K562 (cell line): ENCODE results near the gene BHLHE23. TPM values are rescaled to one million over a fixed set of nuclear protein-coding genes. Genes with fewer than 3 reads are reported as not detected.
A peak's percentile ranks its signal among the peaks of the same experiment; 100 is the strongest.

Experiments
- ATAC-seq: fragments of 200-7000 bp; cut with Tn5 transposase; 3 replicates; pipeline ENCODE4 v1.9.1; 2020; ENCODE audit warnings: moderate library complexity
- BruUV-seq: library from RNA; stranded (reverse); fragments of 400-500 nt; replicated peaks from 2 replicates; lab custom pipeline; 2021; lab: Mats Ljungman, UMichigan
- CTCF ChIA-PET: fragments of 300-600 bp; formaldehyde crosslinking; extraction: SDS; loops from one replicate; lab custom pipeline; 2021; ENCODE audit warnings: low intra/inter-chr PET ratio; lab: Yijun Ruan, JAX
- POLR2A ChIA-PET: fragments of 300-600, 350-650 bp; sonication (Branson Sonifier 250); formaldehyde crosslinking; extraction: SDS; loops from one replicate; lab custom pipeline; 2021; ENCODE audit warnings: antibody characterized with exemption, inconsistent platforms; lab: Yijun Ruan, JAX
- DNase-seq, 4 experiments: peaks; one replicate each; pipeline versions ENCODE4 v3.0.0 to v3.0.0-alpha.2; 2011 to 2018; ENCODE audit warnings: low spot score in 3 of 4, mixed read lengths in 3 of 4; ENCODE audit errors: extremely low read depth in 1 of 4
- FAIRE-seq: peaks from 2 replicates; lab custom pipeline; 2011; peaks lifted over from hg19 to GRCh38; lab: Jason Lieb, UNC
- H2AFZ ChIP-seq: 2 replicates; pipeline ENCODE4 v1.6.0; 2011; ENCODE audit warnings: low read depth, low read length, control low read depth, inconsistent platforms
- H3K27ac ChIP-seq: fragments of 200-600 bp; 3 replicates; pipeline ENCODE4 v1.8.0; 2011; ENCODE audit warnings: low read depth, mild to moderate bottlenecking, control low read depth, inconsistent platforms, low read length, moderate library complexity, mixed read lengths; ENCODE audit errors: extremely low read depth
- H3K27me3 ChIP-seq, 2 experiments: fragments of 300-600 bp in 1 of 2; 2 replicates in 1 of 2; 3 replicates in 1 of 2; pipeline versions ENCODE4 v1.6.0 to v1.8.0; 2011; ENCODE audit warnings: inconsistent platforms in 2 of 2, low read length in 2 of 2, mild to moderate bottlenecking in 1 of 2, mixed read lengths in 1 of 2, moderate library complexity in 1 of 2; ENCODE audit not compliant: control insufficient read depth in 2 of 2, insufficient read depth in 2 of 2
- H3K36me3 ChIP-seq: fragments of 300-600 bp; 3 replicates; pipeline ENCODE4 v1.8.0; 2011; ENCODE audit warnings: mild to moderate bottlenecking, low read length, inconsistent platforms; ENCODE audit not compliant: control insufficient read depth, insufficient read depth
- H3K4me1 ChIP-seq, 2 experiments: fragments of 200-600 bp in 1 of 2; replicated peaks in 1 of 2; 2 replicates in 1 of 2; 3 replicates in 1 of 2; pipeline versions ENCODE4 v1.5.1 to v1.8.0; 2011; ENCODE audit warnings: inconsistent platforms in 2 of 2, low read length in 2 of 2, mild to moderate bottlenecking in 1 of 2, mixed read lengths in 1 of 2, moderate library complexity in 1 of 2; ENCODE audit not compliant: control insufficient read depth in 2 of 2, insufficient read depth in 2 of 2
- H3K4me2 ChIP-seq: 2 replicates; pipeline ENCODE4 v1.6.1; 2011; ENCODE audit warnings: low read length, control low read depth, inconsistent platforms, mixed read lengths; ENCODE audit not compliant: insufficient read depth
- H3K4me3 ChIP-seq: fragments of 200-600 bp; sonication (generic), shearing (Covaris generic); 2 replicates; pipeline ENCODE4 v1.5.1; 2016; ENCODE audit warnings: control low read depth, inconsistent platforms
- H3K79me2 ChIP-seq: fragments of 200-600 bp; 3 replicates; pipeline ENCODE4 v1.8.0; 2011; ENCODE audit warnings: low read length, inconsistent platforms; ENCODE audit not compliant: control insufficient read depth, insufficient read depth
- H3K9ac ChIP-seq, 2 experiments: 2 replicates each; pipeline versions ENCODE4 v1.6.0 to v1.6.1; 2011; ENCODE audit warnings: low read depth in 2 of 2, low read length in 2 of 2, control low read depth in 1 of 2, inconsistent platforms in 1 of 2, mild to moderate bottlenecking in 1 of 2, mixed read lengths in 1 of 2; ENCODE audit not compliant: insufficient read depth in 1 of 2
- H3K9me1 ChIP-seq: one replicate; pipeline ENCODE4 v1.6.0; 2011; ENCODE audit warnings: inconsistent platforms, mild to moderate bottlenecking, low read length, moderate library complexity; ENCODE audit not compliant: control insufficient read depth, insufficient read depth
- H3K9me3 ChIP-seq: replicated peaks from 2 replicates; pipeline ENCODE4 v1.5.1; 2011; ENCODE audit warnings: low read depth, low read length, inconsistent platforms; ENCODE audit not compliant: control insufficient read depth, insufficient read depth
- H4K20me1 ChIP-seq: replicated peaks from 2 replicates; pipeline ENCODE4 v1.6.1; 2011; ENCODE audit warnings: low read length, inconsistent platforms, mixed read lengths; ENCODE audit not compliant: control insufficient read depth, insufficient read depth
- CREB1 ChIP-seq, 2 experiments: sonication (generic) in 1 of 2; formaldehyde crosslinking in 1 of 2; IDR thresholded peaks; 2 replicates each; pipeline versions ENCODE4 v1.6.1 to v1.8.0; 2012 to 2022; ENCODE audit warnings: inconsistent platforms in 1 of 2, mild to moderate bottlenecking in 1 of 2, missing genetic modification reagents in 1 of 2, moderate library complexity in 1 of 2
- DMBX1 ChIP-seq: fragments of 250-450 bp; sonication (Bioruptor Pico); IDR thresholded peaks from 2 replicates; pipeline ENCODE4 v1.8.0; 2022; ENCODE audit warnings: inconsistent platforms, mild to moderate bottlenecking, moderate library complexity, borderline replicate concordance
- ETS1 ChIP-seq: conservative IDR thresholded peaks from 2 replicates; pipeline ENCODE4 v1.6.1; 2011; ENCODE audit warnings: low read depth, mild to moderate bottlenecking, low read length; ENCODE audit not compliant: control insufficient read depth
- RBM39 ChIP-seq: fragments of 200-400 bp; formaldehyde crosslinking; optimal IDR thresholded peaks from 2 replicates; pipeline ENCODE3; 2018; ENCODE audit warnings: low read depth, low read length
- RNF2 ChIP-seq: sonication (generic); IDR thresholded peaks from 2 replicates; pipeline ENCODE4 v1.6.1; 2016
- TBP ChIP-seq: optimal IDR thresholded peaks from 2 replicates; pipeline ENCODE3; 2011; ENCODE audit warnings: low read depth, low read length, improper control_type of control experiment
- THAP12 ChIP-seq: fragments of 250-450 bp; sonication (Bioruptor Pico); IDR thresholded peaks from 2 replicates; pipeline ENCODE4 v1.9.0; 2021; ENCODE audit warnings: mild to moderate bottlenecking, inconsistent platforms
- THAP7 ChIP-seq: fragments of 250-450 bp; sonication (Bioruptor Pico); IDR thresholded peaks from 2 replicates; pipeline ENCODE4 v1.5.0; 2021
- ZFP91 ChIP-seq: sonication (generic); formaldehyde crosslinking; IDR thresholded peaks from 2 replicates; pipeline ENCODE4 v1.8.0; 2022; ENCODE audit warnings: mild to moderate bottlenecking, missing genetic modification reagents
- ZNF212 ChIP-seq: fragments of 450-650 bp; formaldehyde crosslinking; IDR thresholded peaks from 2 replicates; pipeline ENCODE4 v1.4.0; 2020; ENCODE audit warnings: mild to moderate bottlenecking
- ZNF639 ChIP-seq, 2 experiments: fragments of 200-800 bp in 1 of 2; sonication (Bioruptor generic) in 1 of 2; sonication (generic) in 1 of 2; formaldehyde crosslinking in 1 of 2; IDR thresholded peaks in 1 of 2; conservative IDR thresholded peaks in 1 of 2; 2 replicates each; pipeline versions ENCODE4 v1.5.0 to v1.6.1; 2016 to 2020; ENCODE audit warnings: missing compliant biosample characterization in 1 of 2, missing genetic modification characterization in 1 of 2, missing genetic modification reagents in 1 of 2
- ZNF830 ChIP-seq: fragments of 250-450 bp; sonication (Bioruptor Pico); IDR thresholded peaks from 2 replicates; pipeline ENCODE4 v1.5.0; 2021; ENCODE audit warnings: mild to moderate bottlenecking
- WGBS: fragments of 100-300 bp; shearing (Covaris generic); methylation state at CpG from one replicate; pipeline ENCODE4 v1.1.6; 2016; ENCODE audit warnings: low coverage, mixed read lengths; ENCODE audit not compliant: insufficient coverage; ENCODE audit errors: missing lambda C conversion rate; 5-methylcytosine and 5-hydroxymethylcytosine counted together
- in situ Hi-C: fragments of 300-500 bp; cut with MboI; formaldehyde crosslinking; loops from 4 replicates; pipeline ENCODE4 v1.15.0; 2018; ENCODE audit warnings: inconsistent platforms, mixed read lengths
- intact Hi-C: fragments of 100-400 bp; cut with micrococcal nuclease; formaldehyde crosslinking; loops from 2 replicates; pipeline ENCODE4 v1.14.2; 2022
- polyA plus RNA-seq, 8 experiments: library from polyadenylated mRNA; depleted of rRNA in 4 of 8; stranded (reverse) in 5 of 8; unstranded in 3 of 8; fragments of >200 nt; fragmentation: Nextera tagmentation in 2 of 8; fragmentation: Illumina TruSeq in 1 of 8; extraction: Ambion mirVana in 2 of 8; extraction: Trizol in 1 of 8; gene quantifications; 2 replicates each; pipeline versions ENCODE4 v1.2.1 to v1.2.3, GENCODE V29; 2011 to 2014; ENCODE audit warnings: inconsistent platforms in 1 of 8, missing spikeins in 1 of 8
- total RNA-seq, 7 experiments: library from RNA; depleted of rRNA in 6 of 7; stranded (reverse); fragments of >200 nt in 6 of 7; fragmentation: Illumina TruSeq in 2 of 7; extraction: Trizol in 2 of 7; gene quantifications; 2 replicates each; pipeline versions ENCODE4 v1.2.1 to v1.2.3, GENCODE V29; 2011 to 2021; ENCODE audit warnings: low replicate concordance in 1 of 7

Gene BHLHE23
- total and polyA plus RNA-seq, 9 of the 15 experiments (the other 6 are each of a cell fraction or from before 2014, with no cell fraction given), result not detected

- TF ChIP-seq ZNF639 (CRISPR knock-in tag; conservative IDR thresholded peaks at IDR 0.05 in 1 of 2, IDR thresholded peaks at IDR 0.05 in 1 of 2) (no peak), ETS1 (no peak)
Observed at GRCh38 chr20:63000958-63001357, 5.8 kb downstream of the BHLHE23 start (continued).

- no peak overlapping the region for H2AFZ ChIP-seq
- no peak for DNase-seq
- BruUV-seq, result no TSS peak
- WGBS, result 3% methylated on average over 11 of the region's 14 CpGs
- in situ Hi-C loops, result no loop called here
- no peak overlapping the region for H3K4me3 ChIP-seq
- no peaks in the 10 kb centered on the region for H3K79me2 ChIP-seq
- no peak overlapping the region for H3K27ac ChIP-seq
- 0 out of 4 replicates have a peak overlapping the region, but pooled peaks of 1 of the 2 experiments have one; percentile 18 for H3K9ac ChIP-seq
- FAIRE-seq, result no peak
- no peaks in the 10 kb centered on the region for H3K36me3 ChIP-seq
- no peaks in the 10 kb centered on the region for H3K9me1 ChIP-seq
- peaks cover 0 to 7% of the 10 kb centered on the region in 2 experiments; a peak in 2 of 5 replicates for H3K4me1 ChIP-seq
- ATAC-seq, result no peak
- H3K27me3 ChIP-seq, result peaks cover 53 to 85% of the 10 kb centered on the region in 2 experiments
- intact Hi-C loops, result no loop called here
- peaks cover 16% of the 10 kb centered on the region for H4K20me1 ChIP-seq
- POLR2A ChIA-PET, result interaction anchor here (0.7 kb wide), 2 partner anchors 88 to 224 kb away, joined by 3 read pairs; no protein-coding TSS in a partner anchor
- no peak overlapping the region for H3K4me2 ChIP-seq
- H3K9me3 ChIP-seq, result no peaks in the 10 kb centered on the region
- CTCF ChIA-PET, result no interaction called here
- no peak for TF ChIP-seq ZFP91 (CRISPR knock-in tag)
- TF ChIP-seq THAP12 (CRISPR knock-in tag), result no peak
- TF ChIP-seq DMBX1 (CRISPR knock-in tag), result no peak
- TF ChIP-seq RBM39, result no peak
- no peak for TF ChIP-seq RNF2
- no peak for TF ChIP-seq TBP
- no peak for TF ChIP-seq ZNF830 (CRISPR knock-in tag)
- TF ChIP-seq ZNF212 (CRISPR knock-in tag), result no peak
- TF ChIP-seq THAP7 (CRISPR knock-in tag), result no peak
- no peak for TF ChIP-seq CREB1 (IDR thresholded peaks at IDR 0.05)
- TF ChIP-seq CREB1 (CRISPR knock-in tag; IDR thresholded peaks at IDR 0.05), result no peak
Observed at GRCh38 chr20:63000036-63000435, 6.7 kb downstream of the BHLHE23 start.
